Stimulated activated memory B cell treated with anti-CD40 and anti-IgM and Interleukin-4, amounts not matched to agents 10 μg/mL and 1 μg/mL and 100 μg/mL, for 72 hours (primary cell): Measurements from ENCODE around the gene CNGA3.
A peak's percentile ranks its signal among the peaks of the same experiment; 100 is the strongest.

Source experiments
- ATAC-seq: fragments of 150-1000 bp; cut with Tn5 transposase; 2 replicates; pipeline ENCODE4 v1.10.0; 2021
- H3K27ac Mint-ChIP-seq: one replicate; pipeline ENCODE4 v1.8.0; 2022; ENCODE audit warnings: mild to moderate bottlenecking, mixed read lengths
- H3K27me3 Mint-ChIP-seq: one replicate; pipeline ENCODE4 v1.8.0; 2022; ENCODE audit warnings: mixed read lengths
- H3K36me3 Mint-ChIP-seq: one replicate; pipeline ENCODE4 v1.8.0; 2022; ENCODE audit warnings: mixed read lengths
- H3K4me1 Mint-ChIP-seq: one replicate; pipeline ENCODE4 v1.8.0; 2022; ENCODE audit warnings: mixed read lengths
- H3K4me3 Mint-ChIP-seq: one replicate; pipeline ENCODE4 v1.8.0; 2022; ENCODE audit warnings: mild to moderate bottlenecking, moderate library complexity, mixed read lengths
- H3K9me3 Mint-ChIP-seq: one replicate; pipeline ENCODE4 v1.8.0; 2022; ENCODE audit warnings: mixed read lengths

CNGA3 gene

DNA sequence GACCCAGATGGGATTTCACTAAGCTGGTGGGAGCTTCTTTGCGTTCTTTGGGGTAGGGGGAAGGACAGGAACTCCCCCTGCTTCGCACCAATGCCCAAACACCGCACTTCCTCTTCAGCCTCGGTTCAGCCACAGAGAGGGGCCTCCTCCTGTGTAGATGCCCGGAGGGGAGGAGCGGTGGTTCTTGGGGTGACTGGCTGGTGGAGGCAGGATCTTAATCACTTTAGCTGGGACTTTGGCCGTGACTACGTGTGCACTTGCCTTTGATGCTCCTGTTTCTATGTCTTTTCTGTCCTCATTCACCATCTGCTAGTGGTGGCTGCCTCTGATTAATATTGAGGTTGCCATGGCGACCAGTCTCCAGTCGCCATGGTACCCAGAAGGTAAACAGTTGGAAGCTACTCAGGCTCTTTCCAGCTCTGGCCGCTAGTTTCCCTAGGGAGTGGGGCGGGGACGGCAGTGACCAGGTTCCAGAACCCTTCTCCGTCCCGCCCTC, 1.9 kb downstream of the CNGA3 start:
- Mint-ChIP-seq H3K27me3 (peaks cover 75% of the 10 kb centered on the region), H3K27ac (no peak overlapping the region), H3K4me3 (peak overlapping the region; percentile 21), H3K36me3 (no peaks in the 10 kb centered on the region), H3K9me3 (peaks cover 5% of the 10 kb centered on the region), H3K4me1 (peaks cover 27% of the 10 kb centered on the region)
- ATAC-seq, result peak; percentile 62

- no peaks in the 10 kb centered on the region for H3K36me3 Mint-ChIP-seq
- ATAC-seq, result no peak
- H3K4me1 Mint-ChIP-seq, result peaks cover 27% of the 10 kb centered on the region
- H3K4me3 Mint-ChIP-seq, result no peak overlapping the region
- peaks cover 57% of the 10 kb centered on the region for H3K27me3 Mint-ChIP-seq
- H3K27ac Mint-ChIP-seq, result no peak overlapping the region
- peaks cover 3% of the 10 kb centered on the region for H3K9me3 Mint-ChIP-seq
These were observed 4.2 kb downstream of the CNGA3 start for GRCh38 chr2:98350411-98350810.

DNA sequence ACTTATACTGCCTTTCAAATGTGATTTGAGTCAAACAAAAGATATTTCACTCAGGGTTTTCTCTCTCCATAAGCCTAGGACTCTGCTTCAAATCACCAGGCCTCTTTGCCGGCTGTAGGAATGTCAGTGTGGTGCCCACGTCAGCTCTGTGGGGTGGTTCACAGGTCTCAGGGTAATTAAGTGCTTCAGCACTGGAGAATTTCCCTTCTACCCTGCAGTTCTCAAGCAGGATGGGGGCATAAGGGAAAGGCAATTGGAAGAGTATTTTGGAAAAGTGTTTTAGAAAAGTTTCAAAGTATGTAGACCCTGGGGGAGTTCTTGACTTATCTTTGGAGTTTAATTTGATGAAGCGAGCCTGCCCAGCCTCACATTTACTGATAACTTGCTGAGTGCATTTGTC, 9.6 kb downstream of the CNGA3 start:
- H3K36me3 Mint-ChIP-seq, result no peaks in the 10 kb centered on the region
- H3K9me3 Mint-ChIP-seq, result peaks cover 3% of the 10 kb centered on the region
- H3K27me3 Mint-ChIP-seq, result peaks cover 26% of the 10 kb centered on the region
- H3K4me1 Mint-ChIP-seq, result peaks cover 1% of the 10 kb centered on the region
- no peak overlapping the region for H3K27ac Mint-ChIP-seq
- ATAC-seq, result no peak
- no peak overlapping the region for H3K4me3 Mint-ChIP-seq

DNA sequence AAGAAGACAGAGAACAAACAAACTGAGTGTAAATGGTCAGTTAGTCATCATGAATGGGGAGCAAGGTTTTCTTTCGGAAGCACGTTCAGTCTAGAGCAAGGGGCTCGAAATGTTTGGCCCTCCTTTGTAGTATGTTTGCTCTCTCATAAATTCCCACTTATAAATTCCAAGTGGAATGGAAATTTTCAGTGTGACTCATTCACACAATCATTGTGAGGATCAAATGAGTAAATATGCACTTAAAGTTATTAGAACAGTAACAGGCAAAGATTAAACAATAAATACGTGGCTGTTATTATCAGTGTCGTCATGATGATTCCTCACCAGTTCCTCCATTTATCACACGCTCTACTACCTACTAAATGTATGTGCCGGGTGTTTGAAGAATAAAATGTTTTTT, 10.5 kb downstream of the CNGA3 start:
- H3K9me3 Mint-ChIP-seq, result peaks cover 3% of the 10 kb centered on the region
- no peaks in the 10 kb centered on the region for H3K36me3 Mint-ChIP-seq
- no peak overlapping the region for H3K4me3 Mint-ChIP-seq
- no peaks in the 10 kb centered on the region for H3K4me1 Mint-ChIP-seq
- peaks cover 21% of the 10 kb centered on the region for H3K27me3 Mint-ChIP-seq
- no peak overlapping the region for H3K27ac Mint-ChIP-seq
- no peak for ATAC-seq

DNA sequence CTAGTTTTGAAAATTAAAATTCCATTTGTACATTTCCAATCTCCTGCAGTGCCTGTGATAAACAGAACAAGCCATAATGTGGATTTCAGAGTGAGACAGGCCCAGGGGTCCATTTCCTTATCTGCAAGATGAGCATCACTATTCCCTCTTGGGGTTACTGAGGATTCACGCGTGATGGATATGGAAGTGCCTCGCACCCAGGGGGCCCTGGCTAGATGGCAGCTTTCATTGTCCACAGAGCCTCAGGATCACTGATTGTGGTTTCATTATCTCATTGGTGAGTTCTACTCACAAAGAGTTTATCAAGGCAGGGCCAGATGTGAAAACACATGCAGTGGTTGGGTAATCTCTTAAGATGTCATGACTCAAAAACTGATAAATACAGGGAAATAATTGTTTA, 11.6 kb downstream of the CNGA3 start:
- ATAC-seq, result no peak

DNA sequence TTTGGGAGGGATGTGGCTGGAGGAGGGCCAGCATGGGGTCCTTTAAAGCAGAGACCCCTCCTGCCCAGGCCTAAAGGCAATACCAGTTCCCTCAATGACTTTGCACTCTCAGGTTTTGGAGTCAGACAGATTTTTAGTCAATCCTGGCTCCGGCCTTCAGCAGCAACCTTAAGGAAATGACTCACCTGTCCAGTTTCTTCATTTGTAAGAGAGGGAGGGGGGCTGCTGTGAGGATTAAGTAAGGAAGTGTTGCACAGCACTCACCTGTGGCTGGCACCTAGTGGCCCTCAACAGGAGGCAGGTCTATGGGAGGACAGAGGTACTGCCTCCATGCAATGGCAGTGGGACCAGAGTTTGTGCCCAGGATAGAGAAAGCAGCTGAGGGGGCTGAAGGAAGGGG, 13.7 kb downstream of the CNGA3 start:
- no peaks in the 10 kb centered on the region for H3K4me1 Mint-ChIP-seq
- H3K36me3 Mint-ChIP-seq, result no peaks in the 10 kb centered on the region
- no peak overlapping the region for H3K27ac Mint-ChIP-seq
- peaks cover 21% of the 10 kb centered on the region for H3K27me3 Mint-ChIP-seq
- H3K4me3 Mint-ChIP-seq, result no peak overlapping the region
- ATAC-seq, result no peak
- H3K9me3 Mint-ChIP-seq, result no peaks in the 10 kb centered on the region

More for the DNA sequence above, 11.6 kb downstream of the CNGA3 start:
- H3K27me3 Mint-ChIP-seq, result peaks cover 21% of the 10 kb centered on the region
- no peak overlapping the region for H3K4me3 Mint-ChIP-seq
- no peaks in the 10 kb centered on the region for H3K36me3 Mint-ChIP-seq
- no peaks in the 10 kb centered on the region for H3K9me3 Mint-ChIP-seq
- H3K27ac Mint-ChIP-seq, result no peak overlapping the region
- no peaks in the 10 kb centered on the region for H3K4me1 Mint-ChIP-seq

- Mint-ChIP-seq H3K27me3 (peaks cover 63% of the 10 kb centered on the region), H3K36me3 (no peaks in the 10 kb centered on the region), H3K9me3 (no peaks in the 10 kb centered on the region)
These were observed 21.5 kb downstream of the CNGA3 start for GRCh38 chr2:98367721-98368120.

DNA sequence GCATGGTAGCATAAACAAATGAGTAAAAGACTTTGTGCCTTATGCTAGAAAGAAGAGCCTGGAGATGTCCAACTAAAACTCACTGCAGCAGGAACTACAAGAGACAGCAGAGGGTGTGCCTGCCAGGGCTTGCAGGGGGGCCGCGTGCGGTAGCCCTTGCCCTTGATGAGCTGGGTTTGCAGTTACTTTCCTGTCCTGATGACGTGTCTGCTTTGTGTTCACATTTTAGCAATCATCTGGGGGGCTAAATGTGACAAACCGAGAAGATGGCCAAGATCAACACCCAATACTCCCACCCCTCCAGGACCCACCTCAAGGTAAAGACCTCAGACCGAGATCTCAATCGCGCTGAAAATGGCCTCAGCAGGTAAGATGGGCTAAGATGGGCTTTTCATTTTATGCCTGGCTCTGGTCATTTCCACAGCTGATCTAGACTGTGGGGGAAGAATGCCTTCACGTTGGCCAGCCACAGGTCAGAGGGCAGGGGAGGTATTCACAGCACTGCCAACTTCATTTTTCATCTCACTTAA, 23.5 kb downstream of the CNGA3 start:
- Mint-ChIP-seq H3K4me3 (no peak overlapping the region), H3K36me3 (no peaks in the 10 kb centered on the region), H3K9me3 (no peaks in the 10 kb centered on the region), H3K4me1 (no peaks in the 10 kb centered on the region), H3K27me3 (peaks cover 79% of the 10 kb centered on the region), H3K27ac (no peak overlapping the region)
- ATAC-seq, result no peak

More at GRCh38 chr2:98367721-98368120, 21.5 kb downstream of the CNGA3 start:
- no peak overlapping the region for H3K4me3 Mint-ChIP-seq
- no peak overlapping the region for H3K27ac Mint-ChIP-seq
- no peaks in the 10 kb centered on the region for H3K4me1 Mint-ChIP-seq
- no peak for ATAC-seq

- H3K27me3 Mint-ChIP-seq, result peaks cover 87% of the 10 kb centered on the region
These were observed 25.9 kb downstream of the CNGA3 start for GRCh38 chr2:98372121-98372520.

DNA sequence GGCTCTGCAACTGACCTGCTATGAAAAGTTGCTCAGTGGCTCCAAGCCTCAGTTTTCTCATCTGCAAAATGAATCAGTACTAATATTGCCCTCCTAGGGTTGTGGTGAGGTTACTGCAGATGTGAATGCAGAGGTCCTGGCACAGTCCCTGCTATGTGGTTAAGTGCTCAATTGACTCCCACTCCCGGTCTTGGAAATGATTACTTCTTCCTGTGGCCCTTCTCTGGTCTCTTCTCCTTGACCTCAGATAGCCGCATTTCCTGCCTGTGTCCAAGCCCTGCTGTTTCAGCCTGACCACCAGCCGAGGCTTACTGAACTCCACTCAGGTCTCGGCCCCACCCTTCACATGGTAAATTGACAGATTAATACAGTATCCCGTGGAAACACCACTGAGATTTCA, 26.3 kb downstream of the CNGA3 start:
- Mint-ChIP-seq H3K9me3 (no peaks in the 10 kb centered on the region), H3K27me3 (peaks cover 86% of the 10 kb centered on the region), H3K4me3 (no peak overlapping the region), H3K27ac (no peak overlapping the region), H3K4me1 (no peaks in the 10 kb centered on the region), H3K36me3 (no peaks in the 10 kb centered on the region)
- ATAC-seq, result no peak

More at GRCh38 chr2:98372121-98372520, 25.9 kb downstream of the CNGA3 start:
- Mint-ChIP-seq H3K27ac (no peak overlapping the region), H3K4me1 (no peaks in the 10 kb centered on the region), H3K36me3 (no peaks in the 10 kb centered on the region), H3K9me3 (no peaks in the 10 kb centered on the region), H3K4me3 (no peak overlapping the region)
- no peak for ATAC-seq

GRCh38 chr2:98374286-98374685, 28.0 kb downstream of the CNGA3 start:
- Mint-ChIP-seq H3K36me3 (no peaks in the 10 kb centered on the region), H3K9me3 (no peaks in the 10 kb centered on the region), H3K27me3 (peaks cover 75% of the 10 kb centered on the region), H3K4me1 (no peaks in the 10 kb centered on the region), H3K27ac (no peak overlapping the region), H3K4me3 (no peak overlapping the region)
- no peak for ATAC-seq

GRCh38 chr2:98374958-98375570, 28.8 kb downstream of the CNGA3 start:
- H3K36me3 Mint-ChIP-seq, result no peaks in the 10 kb centered on the region
- peaks cover 71% of the 10 kb centered on the region for H3K27me3 Mint-ChIP-seq
- H3K4me3 Mint-ChIP-seq, result no peak overlapping the region
- H3K27ac Mint-ChIP-seq, result no peak overlapping the region
- no peaks in the 10 kb centered on the region for H3K4me1 Mint-ChIP-seq
- ATAC-seq, result no peak
- no peaks in the 10 kb centered on the region for H3K9me3 Mint-ChIP-seq

DNA sequence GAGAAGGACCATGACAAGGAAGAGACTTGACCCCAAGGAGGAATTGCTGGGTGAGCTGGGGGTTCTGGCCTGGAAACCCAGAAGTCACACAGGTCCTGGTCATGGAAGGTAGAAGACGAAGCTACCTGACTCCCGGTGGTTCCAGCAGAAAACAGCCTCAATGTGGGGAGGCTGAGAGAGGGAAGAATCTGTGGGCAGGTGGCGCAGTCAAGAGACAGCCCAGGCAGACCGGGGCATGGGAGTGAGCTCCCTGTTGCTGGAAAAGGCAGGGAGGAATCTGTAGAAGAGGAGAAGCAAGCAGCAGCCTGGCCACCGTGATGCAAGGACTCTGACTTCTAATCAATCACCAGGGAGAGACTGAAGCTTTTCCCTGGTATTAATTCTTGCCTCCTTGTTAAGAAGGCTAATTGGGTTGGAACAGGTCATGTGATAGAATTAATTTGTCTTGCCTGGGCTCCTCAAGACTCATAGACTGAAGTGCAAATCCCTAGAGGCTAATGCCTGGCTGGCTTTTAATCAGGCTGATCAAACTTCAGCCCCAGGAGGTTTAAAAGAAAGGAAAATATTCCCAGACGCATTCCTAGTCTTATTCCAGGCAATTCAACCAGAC, 30.1 kb downstream of the CNGA3 start:
- peaks cover 75% of the 10 kb centered on the region for H3K27me3 Mint-ChIP-seq
- no peak overlapping the region for H3K27ac Mint-ChIP-seq
- H3K4me3 Mint-ChIP-seq, result no peak overlapping the region
- H3K4me1 Mint-ChIP-seq, result no peaks in the 10 kb centered on the region
- ATAC-seq, result no peak
- no peaks in the 10 kb centered on the region for H3K9me3 Mint-ChIP-seq
- no peaks in the 10 kb centered on the region for H3K36me3 Mint-ChIP-seq

- no peaks in the 10 kb centered on the region for H3K9me3 Mint-ChIP-seq
- no peaks in the 10 kb centered on the region for H3K36me3 Mint-ChIP-seq
- H3K4me3 Mint-ChIP-seq, result no peak overlapping the region
- H3K27me3 Mint-ChIP-seq, result peaks cover 76% of the 10 kb centered on the region
- no peak for ATAC-seq
- no peaks in the 10 kb centered on the region for H3K4me1 Mint-ChIP-seq
- H3K27ac Mint-ChIP-seq, result no peak overlapping the region
These were observed 30.7 kb downstream of the CNGA3 start for GRCh38 chr2:98376996-98377395.

DNA sequence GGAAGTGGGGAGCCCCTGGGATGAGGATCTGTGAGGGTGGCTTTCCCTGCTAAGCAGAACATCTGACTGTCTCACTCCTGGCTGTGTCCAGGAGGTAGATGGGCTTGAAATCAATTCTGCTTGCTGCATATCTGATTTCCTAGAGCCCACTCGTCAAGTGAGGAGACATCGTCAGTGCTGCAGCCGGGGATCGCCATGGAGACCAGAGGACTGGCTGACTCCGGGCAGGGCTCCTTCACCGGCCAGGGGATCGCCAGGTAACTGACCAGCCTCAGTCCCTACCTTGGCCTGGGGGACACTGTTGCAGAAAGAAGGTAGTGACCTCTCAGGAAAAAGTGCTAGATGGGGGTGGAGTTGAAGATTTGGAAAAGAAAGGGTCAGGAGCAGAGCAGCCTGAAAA, 31.3 kb downstream of the CNGA3 start:
- Mint-ChIP-seq H3K4me1 (no peaks in the 10 kb centered on the region), H3K27me3 (peaks cover 78% of the 10 kb centered on the region), H3K27ac (no peak overlapping the region), H3K9me3 (no peaks in the 10 kb centered on the region), H3K4me3 (no peak overlapping the region), H3K36me3 (no peaks in the 10 kb centered on the region)
- no peak for ATAC-seq

DNA sequence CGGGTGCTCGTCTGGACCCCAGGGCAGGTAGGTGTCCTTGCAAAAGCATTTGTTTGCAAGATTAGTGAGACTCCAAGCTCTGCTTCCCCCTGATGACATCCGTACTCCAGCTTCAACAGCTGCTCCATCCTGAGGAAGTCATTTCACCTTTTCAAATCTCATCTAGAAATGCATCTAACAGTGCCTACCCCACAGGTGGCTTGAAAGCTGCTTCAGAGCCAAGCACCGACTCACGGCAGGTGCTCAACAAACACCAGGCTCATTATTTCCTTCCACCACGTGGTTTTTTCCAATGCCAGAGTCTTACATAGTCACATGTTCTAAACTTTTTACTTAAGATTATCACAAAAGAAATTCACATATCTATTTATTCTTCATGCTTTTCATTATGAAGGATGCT, 31.9 kb downstream of the CNGA3 start:
- peaks cover 72% of the 10 kb centered on the region for H3K27me3 Mint-ChIP-seq
- no peak overlapping the region for H3K4me3 Mint-ChIP-seq
- no peaks in the 10 kb centered on the region for H3K4me1 Mint-ChIP-seq
- ATAC-seq, result no peak
- H3K27ac Mint-ChIP-seq, result no peak overlapping the region
- H3K9me3 Mint-ChIP-seq, result no peaks in the 10 kb centered on the region
- H3K36me3 Mint-ChIP-seq, result no peaks in the 10 kb centered on the region
